GM21515 (cell line): Measurements from ENCODE around the gene TBRG4.

Source experiments
- ATAC-seq: cut with Tn5 transposase; IDR thresholded peaks from one replicate; pipeline ENCODE4 v1.9.1; 2021; ENCODE audit not compliant: unreplicated experiment

The TBRG4 gene

DNA sequence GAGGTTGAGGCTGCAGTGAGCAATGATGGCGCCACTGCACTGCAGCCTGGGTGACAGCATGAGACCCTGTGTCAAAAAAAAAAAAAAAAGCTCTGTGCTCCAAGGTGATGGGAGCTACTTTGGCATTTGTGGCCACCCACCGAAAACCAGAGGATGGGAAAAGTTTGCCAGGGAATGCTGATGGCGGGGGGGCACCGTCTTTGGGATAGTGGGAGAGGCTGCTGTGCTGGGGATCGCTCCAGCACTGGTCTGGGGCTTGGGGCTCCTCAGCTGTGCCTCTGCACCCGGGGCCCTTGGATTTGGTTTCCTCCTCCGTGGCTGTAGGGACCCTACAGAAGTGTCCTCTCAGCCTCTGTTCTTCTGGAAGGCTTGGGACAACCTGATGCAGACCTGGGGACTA is 34.4 kb upstream of the TBRG4 start:
- no peak for ATAC-seq

- no peak for ATAC-seq
These were observed 32.1 kb upstream of the TBRG4 start for GRCh38 chr7:45143616-45144015.

DNA sequence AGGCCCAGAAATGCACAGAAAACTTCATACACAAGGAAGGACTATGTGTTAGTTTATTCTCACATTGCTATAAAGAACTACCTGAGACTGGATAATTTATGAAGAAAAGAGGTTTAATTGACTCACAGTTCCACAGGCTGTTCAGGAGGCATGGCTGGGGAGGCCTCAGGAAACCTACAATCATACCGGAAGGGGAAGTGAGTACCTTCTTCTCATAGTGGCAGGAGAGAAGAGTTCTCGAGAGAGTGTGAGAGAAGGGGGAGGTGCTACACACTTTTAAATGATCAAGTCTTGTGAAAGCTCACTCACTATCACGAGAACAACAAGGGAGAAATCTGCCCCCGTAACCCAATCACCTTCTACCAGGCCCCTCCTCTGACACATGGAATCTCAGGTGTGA is 29.3 kb upstream of the TBRG4 start:
- no peak for ATAC-seq

DNA sequence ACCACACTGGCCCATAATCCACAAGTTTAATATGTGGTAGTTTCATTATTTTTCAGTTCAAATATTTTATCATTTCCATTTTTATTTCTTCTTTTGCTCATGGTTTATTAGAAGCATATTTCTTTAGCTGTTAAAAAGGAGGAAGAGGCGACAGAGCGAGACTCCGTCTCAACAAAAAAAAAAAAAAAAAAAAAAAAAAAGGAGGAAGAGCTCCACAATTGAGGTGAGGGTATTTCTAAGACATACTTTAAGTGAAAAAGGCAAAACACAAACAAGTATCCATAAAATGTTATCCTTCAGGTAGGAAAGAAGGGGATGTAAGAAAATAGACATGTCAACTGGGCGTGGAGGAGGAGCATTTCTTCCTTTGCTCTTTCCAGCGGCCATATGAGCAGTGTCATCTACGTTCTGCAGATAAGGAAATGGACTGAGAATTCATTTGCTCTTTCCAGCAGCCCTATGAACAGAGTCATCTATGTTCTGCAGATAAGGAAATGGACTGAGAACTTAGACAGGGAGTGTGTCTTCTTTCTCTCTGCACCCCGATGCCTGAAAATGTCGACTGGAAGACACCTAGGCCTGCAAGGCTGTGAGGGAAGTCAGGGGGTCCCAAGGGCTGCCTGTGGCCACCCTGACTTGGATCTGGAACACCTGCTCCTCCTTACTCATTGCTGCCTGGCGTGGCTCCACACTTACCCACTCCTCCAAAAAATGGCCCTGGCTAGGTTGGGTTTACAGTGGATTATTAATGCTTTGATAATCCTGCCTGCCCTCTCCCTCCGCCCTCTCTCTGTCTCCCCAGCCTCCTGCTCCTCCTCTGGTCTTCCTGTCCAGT is 27.2 kb upstream of the TBRG4 start:
- ATAC-seq: no peak

GRCh38 chr7:45136106-45137060 is 24.9 kb upstream of the TBRG4 start:
- ATAC-seq: no peak

GRCh38 chr7:45133877-45134276 is 22.4 kb upstream of the TBRG4 start:
- ATAC-seq: no peak

- ATAC-seq: no peak
These were observed 21.9 kb upstream of the TBRG4 start for GRCh38 chr7:45133352-45133751.

- no peak for ATAC-seq
These were observed 21.3 kb upstream of the TBRG4 start for GRCh38 chr7:45132708-45133320.

DNA sequence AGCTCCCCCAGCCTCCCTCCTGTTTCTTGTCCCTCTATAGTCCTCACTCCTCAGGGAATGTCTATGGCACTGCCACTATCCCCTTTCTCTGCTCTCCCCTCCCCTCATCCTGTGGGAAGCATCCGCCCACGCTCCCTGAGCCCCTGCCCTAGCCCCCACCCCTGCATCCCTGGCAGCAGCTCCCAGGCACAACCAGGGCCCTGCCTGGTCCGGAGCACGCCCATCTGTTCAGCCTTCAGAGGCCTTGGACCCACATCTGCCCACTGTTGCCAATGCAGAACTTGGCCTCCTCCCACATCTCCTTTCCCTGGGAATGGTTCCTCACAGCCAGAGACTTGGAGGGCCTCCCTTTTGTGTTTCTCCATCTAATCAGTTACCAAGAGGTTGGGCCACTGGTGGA is 20.4 kb upstream of the TBRG4 start:
- ATAC-seq: no peak

DNA sequence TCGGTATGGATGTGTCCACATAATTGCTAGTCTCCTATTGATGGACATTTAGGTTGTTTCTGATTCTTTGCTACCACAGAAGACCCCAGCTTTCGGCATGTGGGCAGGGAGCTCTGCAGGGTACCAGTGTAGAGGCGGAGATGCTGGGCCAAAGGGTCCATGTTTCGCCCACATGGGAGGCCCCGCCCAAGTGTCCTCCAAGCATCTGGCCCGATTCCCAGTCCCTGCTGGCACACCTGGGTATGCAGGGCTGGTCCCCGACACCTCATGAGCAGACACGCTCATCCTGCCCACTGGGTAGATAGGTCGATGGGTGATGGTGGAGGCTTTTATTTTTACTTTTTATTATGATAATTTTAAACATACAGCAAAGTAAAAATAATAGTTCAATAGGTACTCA is 19.4 kb upstream of the TBRG4 start:
- no peak for ATAC-seq

- no peak for ATAC-seq
These were observed 18.4 kb upstream of the TBRG4 start for GRCh38 chr7:45129906-45130305.

DNA sequence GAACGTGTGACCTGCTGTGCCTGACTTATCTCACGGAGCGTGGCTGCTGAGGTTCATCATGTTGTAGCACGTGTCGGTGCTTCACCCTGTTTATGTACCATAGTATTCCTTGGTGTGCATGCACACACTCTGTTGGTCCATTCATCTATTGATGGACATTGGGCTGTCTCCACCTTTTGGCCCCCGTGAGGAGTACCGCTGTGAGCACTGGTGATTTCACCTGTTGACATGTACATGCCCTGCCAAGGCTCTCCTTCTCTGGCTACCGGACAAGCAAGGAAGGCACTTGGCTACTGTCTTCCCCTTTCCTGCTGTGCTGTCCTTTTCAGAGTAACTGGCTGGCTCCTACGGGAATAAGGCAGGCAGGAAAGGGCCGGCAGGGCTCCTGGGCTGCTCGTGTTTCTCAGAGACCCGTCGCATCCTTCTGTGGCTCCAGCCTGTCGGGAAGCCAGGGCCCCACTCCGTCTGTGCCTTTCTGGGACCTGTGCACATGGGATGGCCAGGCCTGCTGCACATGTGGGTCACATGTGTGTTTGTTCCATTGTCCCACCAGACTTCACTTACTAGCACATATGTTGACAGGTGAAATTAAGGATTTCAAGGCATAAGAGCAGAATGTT is 17.8 kb upstream of the TBRG4 start:
- no peak for ATAC-seq

DNA sequence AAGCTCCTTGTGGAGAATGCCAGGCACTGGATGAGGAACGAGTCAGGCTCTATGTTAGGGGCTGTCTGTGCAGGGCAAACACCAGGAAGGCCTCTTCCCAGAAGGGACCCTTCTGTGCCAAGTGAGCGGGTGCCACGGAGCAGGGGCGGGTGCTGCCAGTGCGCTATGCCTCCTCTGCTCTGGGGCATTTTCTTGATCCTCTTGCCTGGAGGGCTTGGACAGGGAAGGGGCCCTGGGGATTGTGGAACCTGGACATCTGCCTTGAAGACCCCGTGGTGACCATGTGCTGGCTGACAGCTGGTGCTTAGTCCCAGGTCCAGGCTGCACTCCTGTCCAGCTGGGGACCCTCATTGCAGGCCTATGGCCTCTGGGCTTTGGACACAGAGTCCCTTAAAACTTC is 15.4 kb upstream of the TBRG4 start:
- no peak for ATAC-seq

DNA sequence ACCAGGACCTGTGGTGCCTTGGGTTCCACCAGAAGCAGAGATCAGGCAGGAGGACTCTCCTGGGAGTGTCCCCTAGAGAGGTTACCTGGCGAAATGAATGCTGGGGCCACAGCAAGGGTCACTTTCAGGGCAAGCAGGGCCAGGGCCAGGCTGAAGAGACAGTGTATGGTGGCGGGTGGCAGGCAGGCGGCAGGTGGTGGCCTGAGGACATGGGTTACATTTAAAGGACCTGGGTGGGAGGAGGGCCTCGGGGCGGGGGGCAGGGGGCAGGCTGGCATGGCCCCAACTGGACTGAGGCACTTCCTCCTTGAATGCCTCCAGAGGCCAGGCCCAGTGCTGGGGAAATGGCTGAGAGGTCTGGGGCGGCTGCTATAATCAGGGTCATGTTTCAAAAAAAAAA is 14.7 kb upstream of the TBRG4 start:
- no peak for ATAC-seq

DNA sequence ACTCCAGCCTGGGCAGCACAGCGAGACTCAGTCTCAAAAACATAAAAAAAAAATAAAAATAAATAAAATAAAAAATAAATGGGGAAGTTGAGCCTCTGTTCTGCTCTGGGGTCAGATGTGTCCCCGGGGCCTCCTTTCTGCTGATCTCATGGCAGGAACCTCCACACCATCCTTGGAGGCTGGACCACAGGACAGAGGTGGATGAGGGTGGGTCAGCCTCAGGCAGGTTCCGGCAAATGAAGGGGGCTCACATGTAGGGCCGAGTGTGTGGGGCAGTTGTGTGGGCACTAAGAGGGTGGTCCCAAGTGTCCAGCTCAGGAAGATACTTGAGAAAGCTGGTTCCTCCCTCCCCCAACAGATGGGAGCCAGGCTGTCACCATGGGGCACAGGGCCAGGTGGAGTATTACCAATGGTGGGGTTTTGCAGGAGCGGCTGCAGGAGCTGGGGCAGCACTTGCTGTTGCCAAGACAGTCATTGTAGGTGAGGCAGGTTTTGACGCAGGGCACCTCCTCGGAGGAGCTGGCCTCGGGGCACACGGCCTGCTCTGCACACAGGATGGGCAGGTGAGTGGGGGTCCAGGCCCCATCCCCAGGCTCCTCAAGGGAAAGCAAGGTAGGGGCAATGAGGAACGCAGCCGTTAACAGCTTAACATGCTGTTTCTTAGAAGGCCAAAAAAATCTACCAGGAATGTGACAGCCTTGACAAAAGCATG is 13.9 kb upstream of the TBRG4 start:
- no peak for ATAC-seq

DNA sequence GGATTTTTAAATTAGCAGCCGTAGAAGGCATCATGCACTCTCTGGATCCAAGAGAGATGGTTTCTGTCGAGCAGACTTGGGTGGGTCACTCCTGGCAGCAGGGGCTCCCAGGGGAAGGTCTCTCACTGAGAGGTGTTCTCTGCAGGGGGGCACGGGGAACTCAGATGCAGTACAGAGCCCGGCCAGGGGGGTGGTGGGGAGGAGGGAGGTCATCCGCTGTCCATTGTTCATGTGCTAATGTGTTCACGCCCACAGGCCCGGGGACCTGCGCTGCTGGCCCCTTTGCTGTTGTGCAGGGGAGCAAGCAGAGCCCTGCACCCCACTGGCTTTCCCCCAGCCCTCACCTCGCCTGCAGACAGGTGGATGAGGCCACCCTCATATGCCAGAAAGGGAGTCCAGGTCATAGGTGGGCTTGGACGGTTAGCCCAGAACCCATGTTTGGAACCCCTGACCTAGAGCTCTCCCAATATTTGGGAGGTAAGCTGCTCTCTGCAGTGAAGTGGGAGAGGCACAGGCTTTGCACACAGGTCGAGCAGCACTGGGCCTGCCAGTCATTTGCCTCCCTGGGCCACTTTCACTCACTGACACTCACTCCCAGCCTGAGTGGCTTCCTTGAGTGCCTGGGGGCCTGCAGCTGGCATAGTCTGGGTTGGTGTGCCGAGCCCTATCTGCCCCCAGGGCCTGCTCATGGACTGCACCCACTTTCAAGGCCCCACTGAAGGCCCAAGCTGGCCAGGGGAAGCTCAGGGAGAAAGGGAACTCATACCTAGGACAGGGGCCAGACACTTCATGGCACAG is 12.6 kb upstream of the TBRG4 start:
- ATAC-seq: no peak

- no peak for ATAC-seq
These were observed 11.7 kb upstream of the TBRG4 start for GRCh38 chr7:45122975-45123860.

- no peak for ATAC-seq
These were observed 8.1 kb upstream of the TBRG4 start for GRCh38 chr7:45119550-45119949.

- ATAC-seq: no peak
These were observed 7.4 kb upstream of the TBRG4 start for GRCh38 chr7:45118889-45119331.
